22Rv1 (cell line): ENCODE measurements around the gene APC2.

Source experiments
- CTCF ChIP-seq: fragments of 450-650 bp; IDR thresholded peaks from 2 replicates; pipeline ENCODE4 v1.5.1; 2017; ENCODE audit warnings: mild to moderate bottlenecking
- ZFX ChIP-seq: fragments of 450-650 bp; IDR thresholded peaks from 2 replicates; pipeline ENCODE4 v1.6.1; 2017; ENCODE audit warnings: antibody characterized with exemption, borderline replicate concordance

- no peak for TF ChIP-seq CTCF
- no peak for TF ChIP-seq ZFX
Measured at GRCh38 chr19:1481893-1482360, 32.0 kb downstream of the APC2 start.
